GM23248 (cell line): ENCODE measurements around the gene RICTOR. TPM values are rescaled to one million over a fixed set of nuclear protein-coding genes. Genes with fewer than 3 reads are reported as not detected.

Experiments
- DNase-seq: peaks from one replicate; pipeline ENCODE4 v3.0.0-alpha.2; 2015
- H2AFZ ChIP-seq: fragments of 200-600 bp; sonication (generic); 2 replicates; pipeline ENCODE4 v1.6.1; 2016; ENCODE audit warnings: antibody characterized with exemption
- H3F3A ChIP-seq: fragments of 200-600 bp; sonication (generic); 2 replicates; pipeline ENCODE4 v1.6.1; 2016; ENCODE audit warnings: mild to moderate bottlenecking, antibody characterized with exemption, mixed run types; ENCODE audit not compliant: insufficient read depth
- H3K27ac ChIP-seq: fragments of 200-600 bp; sonication (generic); 2 replicates; pipeline ENCODE4 v1.5.1; 2016; ENCODE audit warnings: mild to moderate bottlenecking
- H3K27me3 ChIP-seq: fragments of 200-600 bp; sonication (generic); replicated peaks from 2 replicates; pipeline ENCODE4 v1.6.1; 2016; ENCODE audit warnings: mild to moderate bottlenecking; ENCODE audit not compliant: insufficient read depth
- H3K36me3 ChIP-seq: fragments of 200-600 bp; sonication (generic); 2 replicates; pipeline ENCODE4 v1.6.1; 2016; ENCODE audit warnings: low read depth, mild to moderate bottlenecking
- H3K4me1 ChIP-seq: fragments of 200-600 bp; sonication (generic); 2 replicates; pipeline ENCODE4 v1.6.1; 2016; ENCODE audit warnings: mild to moderate bottlenecking; ENCODE audit not compliant: insufficient read depth
- H3K4me2 ChIP-seq: fragments of 200-600 bp; sonication (generic); one replicate; pipeline ENCODE4 v1.6.1; 2016; ENCODE audit warnings: mild to moderate bottlenecking; ENCODE audit not compliant: unreplicated experiment
- H3K4me3 ChIP-seq: fragments of 200-600 bp; sonication (generic); 2 replicates; pipeline ENCODE4 v1.5.1; 2016; ENCODE audit warnings: mild to moderate bottlenecking
- H3K79me2 ChIP-seq: fragments of 200-600 bp; sonication (generic); 2 replicates; pipeline ENCODE4 v1.6.1; 2016; ENCODE audit warnings: mild to moderate bottlenecking; ENCODE audit not compliant: insufficient read depth
- H3K9ac ChIP-seq: fragments of 200-600 bp; sonication (generic); 2 replicates; pipeline ENCODE4 v1.6.1; 2016; ENCODE audit warnings: mild to moderate bottlenecking
- H3K9me2 ChIP-seq: fragments of 200-600 bp; sonication (generic); 2 replicates; pipeline ENCODE4 v1.6.1; 2016; ENCODE audit warnings: mixed run types, mild to moderate bottlenecking, moderate library complexity; ENCODE audit not compliant: insufficient read depth
- H3K9me3 ChIP-seq: fragments of 200-600 bp; sonication (generic); one replicate; pipeline ENCODE4 v1.6.1; 2017; ENCODE audit warnings: low read depth
- H4K20me1 ChIP-seq: fragments of 200-600 bp; sonication (generic); 2 replicates; pipeline ENCODE4 v1.6.0; 2016; ENCODE audit not compliant: insufficient read depth
- EZH2 ChIP-seq: fragments of 200-600 bp; sonication (generic); IDR thresholded peaks from 2 replicates; pipeline ENCODE4 v1.6.1; 2018; ENCODE audit warnings: antibody characterized with exemption, mild to moderate bottlenecking; ENCODE audit not compliant: insufficient read depth, poor library complexity, severe bottlenecking
- EZH2phosphoT487 ChIP-seq: fragments of 200-600 bp; sonication (generic); IDR thresholded peaks from 2 replicates; pipeline ENCODE4 v1.6.1; 2018; ENCODE audit warnings: antibody characterized with exemption, moderate library complexity, mild to moderate bottlenecking, low read depth; ENCODE audit not compliant: insufficient read depth
- WGBS, 2 experiments: methylation state at CpG; one replicate each; pipeline ENCODE4 v1.1.6; 2015 to 2017; ENCODE audit warnings: low lambda C conversion rate in 2 of 2, low coverage in 1 of 2; ENCODE audit errors: missing lambda C conversion rate in 2 of 2; 5-methylcytosine and 5-hydroxymethylcytosine counted together
- in situ Hi-C: fragments of 300-500 bp; cut with MboI; formaldehyde crosslinking; loops from 2 replicates; pipeline ENCODE4 v1.15.0; 2020
- polyA plus RNA-seq: library from polyadenylated mRNA; unstranded; fragments of >200 nt; fragmentation: Nextera tagmentation; extraction: Ambion mirVana; gene quantifications from 2 replicates; pipeline ENCODE4 v1.2.1, GENCODE V29; 2016
- total RNA-seq: library from RNA; depleted of rRNA; stranded (reverse); fragments of >200 nt; shearing (Covaris generic); gene quantifications from 2 replicates; pipeline ENCODE4 v1.2.3, GENCODE V29; 2014

Gene RICTOR
- total and polyA plus RNA-seq, 2 experiments from 2014 or later = 5.7 to 12.5 TPM

GRCh38 chr5:38905516-38905915, 168.7 kb downstream of the RICTOR start:
- Histone ChIP-seq H3K9ac (no peak overlapping the region), H3K27me3 (no peaks in the 10 kb centered on the region), H3K4me3 (no peak overlapping the region), H3K9me3 (no peaks in the 10 kb centered on the region), H3K9me2 (no peaks in the 10 kb centered on the region), H2AFZ (no peak overlapping the region), H3K36me3 (peaks cover 61% of the 10 kb centered on the region), H3K79me2 (peaks cover 9% of the 10 kb centered on the region; the same call in 1 of the 2 replicates), H3K4me2 (no peak overlapping the region), H3K4me1 (peaks cover 6% of the 10 kb centered on the region; the same call in 1 of the 2 replicates), H3F3A (peaks cover 25% of the 10 kb centered on the region), H4K20me1 (no peaks in the 10 kb centered on the region), H3K27ac (0 out of 2 replicates have a peak overlapping the region, but pooled peaks have one; percentile 16)
- WGBS, 2 experiments = 85 to 93% methylated on average over 4 of the region's 4 CpGs
- in situ Hi-C loops = no loop called here
- TF ChIP-seq EZH2phosphoT487 (no peak), EZH2 (no peak)
- peak; percentile 66 for DNase-seq

- no peak for DNase-seq
- Histone ChIP-seq H3K27me3 (no peaks in the 10 kb centered on the region), H3F3A (peaks cover 22% of the 10 kb centered on the region), H3K9ac (no peak overlapping the region), H3K79me2 (peaks cover 53% of the 10 kb centered on the region), H2AFZ (no peak overlapping the region), H4K20me1 (no peaks in the 10 kb centered on the region), H3K4me1 (no peaks in the 10 kb centered on the region), H3K4me2 (no peak overlapping the region), H3K27ac (no peak overlapping the region), H3K9me2 (no peaks in the 10 kb centered on the region), H3K9me3 (no peaks in the 10 kb centered on the region), H3K4me3 (no peak overlapping the region), H3K36me3 (peaks cover 44% of the 10 kb centered on the region)
- WGBS, 2 experiments = 98 to 99% methylated on average over 5 of the region's 5 CpGs
- in situ Hi-C loops = no loop called here
- TF ChIP-seq EZH2phosphoT487 = no peak
- TF ChIP-seq EZH2 = no peak
Observed at GRCh38 chr5:38899936-38900335, 174.3 kb downstream of the RICTOR start.

- Histone ChIP-seq H3K4me3 (no peak overlapping the region), H3K27me3 (no peaks in the 10 kb centered on the region), H3K79me2 (peaks cover 68% of the 10 kb centered on the region), H3K27ac (no peak overlapping the region), H3K4me1 (no peaks in the 10 kb centered on the region), H4K20me1 (no peaks in the 10 kb centered on the region), H3F3A (peaks cover 19% of the 10 kb centered on the region; the same call in 1 of the 2 replicates), H3K36me3 (peaks cover 34% of the 10 kb centered on the region), H3K9ac (no peak overlapping the region), H2AFZ (no peak overlapping the region), H3K4me2 (no peak overlapping the region), H3K9me2 (no peaks in the 10 kb centered on the region), H3K9me3 (no peaks in the 10 kb centered on the region)
- no peak for DNase-seq
- TF ChIP-seq EZH2 (no peak), EZH2phosphoT487 (no peak)
- 96 to 98% methylated on average over 3 of the region's 3 CpGs for WGBS, 2 experiments
- in situ Hi-C loops = no loop called here
Observed at GRCh38 chr5:38896760-38897159, 177.4 kb downstream of the RICTOR start.

- Histone ChIP-seq H4K20me1 (no peaks in the 10 kb centered on the region), H3K27me3 (no peaks in the 10 kb centered on the region), H3F3A (peaks cover 19% of the 10 kb centered on the region; the same call in 1 of the 2 replicates), H3K4me1 (no peaks in the 10 kb centered on the region), H3K79me2 (peaks cover 54% of the 10 kb centered on the region), H3K36me3 (peaks cover 51% of the 10 kb centered on the region), H3K9ac (no peak overlapping the region), H3K27ac (no peak overlapping the region), H3K4me3 (no peak overlapping the region), H3K9me2 (no peaks in the 10 kb centered on the region), H3K4me2 (no peak overlapping the region), H3K9me3 (no peaks in the 10 kb centered on the region), H2AFZ (no peak overlapping the region)
- TF ChIP-seq EZH2phosphoT487 (no peak), EZH2 (no peak)
- in situ Hi-C loops = no loop called here
- WGBS, 2 experiments = 97 to 100% methylated on average over 3 of the region's 3 CpGs
- DNase-seq = no peak
Observed at GRCh38 chr5:38892363-38892762, 181.8 kb downstream of the RICTOR start.

GRCh38 chr5:38891563-38891962, 182.6 kb downstream of the RICTOR start:
- Histone ChIP-seq H3K27ac (no peak overlapping the region), H3K79me2 (peaks cover 46% of the 10 kb centered on the region), H3K4me2 (no peak overlapping the region), H3K4me3 (no peak overlapping the region), H3K27me3 (no peaks in the 10 kb centered on the region), H3K36me3 (peaks cover 58% of the 10 kb centered on the region), H3K9ac (no peak overlapping the region), H2AFZ (no peak overlapping the region), H3K9me2 (no peaks in the 10 kb centered on the region), H3K9me3 (no peaks in the 10 kb centered on the region), H4K20me1 (no peaks in the 10 kb centered on the region), H3K4me1 (no peaks in the 10 kb centered on the region), H3F3A (peaks cover 19% of the 10 kb centered on the region; the same call in 1 of the 2 replicates)
- no peak for DNase-seq
- in situ Hi-C loops = no loop called here
- TF ChIP-seq EZH2 = no peak
- TF ChIP-seq EZH2phosphoT487 = no peak
- 97 to 100% methylated on average over 6 of the region's 6 CpGs for WGBS, 2 experiments
